ENCODE results near the gene FMN1.

FMN1 gene

GRCh38 chr15:33154351-33155166, 40.0 kb downstream of the FMN1 start:
- DNase-seq (ENCODE audit: low read depth), result no peak

GRCh38 chr15:33153548-33153947, 41.0 kb downstream of the FMN1 start:
- DNase-seq (ENCODE audit: low read depth), result no peak

GRCh38 chr15:33152502-33153109, 41.9 kb downstream of the FMN1 start:
- DNase-seq (ENCODE audit: low read depth), result no peak

GRCh38 chr15:33150971-33151370, 43.5 kb downstream of the FMN1 start:
- no peak for DNase-seq (ENCODE audit: low read depth)

- no peak for DNase-seq (ENCODE audit: low read depth)
Measured at GRCh38 chr15:33150431-33150941, 44.0 kb downstream of the FMN1 start.

- no peak for DNase-seq (ENCODE audit: low read depth)
Measured at GRCh38 chr15:33149919-33150318, 44.6 kb downstream of the FMN1 start.

- no peak for DNase-seq (ENCODE audit: low read depth)
Measured at GRCh38 chr15:33148129-33148751, 46.3 kb downstream of the FMN1 start.

GRCh38 chr15:33146051-33146450, 48.5 kb downstream of the FMN1 start:
- no peak for DNase-seq (ENCODE audit: low read depth)

GRCh38 chr15:33145447-33145846, 49.1 kb downstream of the FMN1 start:
- DNase-seq (ENCODE audit: low read depth), result no peak

GRCh38 chr15:33142708-33143107, 51.8 kb downstream of the FMN1 start:
- no peak for DNase-seq (ENCODE audit: low read depth)

- DNase-seq (ENCODE audit: low read depth), result no peak
Measured at GRCh38 chr15:33138000-33138399, 56.5 kb downstream of the FMN1 start.

GRCh38 chr15:33137101-33137500, 57.4 kb downstream of the FMN1 start:
- DNase-seq (ENCODE audit: low read depth), result no peak

- no peak for DNase-seq (ENCODE audit: low read depth)
Measured at GRCh38 chr15:33136353-33136752, 58.2 kb downstream of the FMN1 start.

- DNase-seq (ENCODE audit: low read depth), result no peak
Measured at GRCh38 chr15:33135355-33135781, 59.1 kb downstream of the FMN1 start.

GRCh38 chr15:33132722-33133345, 61.7 kb downstream of the FMN1 start:
- DNase-seq (ENCODE audit: low read depth), result no peak

- no peak for DNase-seq (ENCODE audit: low read depth)
Measured at GRCh38 chr15:33132233-33132580, 62.3 kb downstream of the FMN1 start.

GRCh38 chr15:33131552-33132232, 62.8 kb downstream of the FMN1 start:
- DNase-seq (ENCODE audit: low read depth), result no peak

- peak; percentile 29 for DNase-seq (ENCODE audit: low read depth)
Measured at GRCh38 chr15:33126559-33127290, 67.8 kb downstream of the FMN1 start.

- DNase-seq (ENCODE audit: low read depth), result no peak
Measured at GRCh38 chr15:33125894-33126537, 68.5 kb downstream of the FMN1 start.

GRCh38 chr15:33124811-33125210, 69.7 kb downstream of the FMN1 start:
- DNase-seq (ENCODE audit: low read depth), result no peak

GRCh38 chr15:33124279-33124678, 70.2 kb downstream of the FMN1 start:
- DNase-seq (ENCODE audit: low read depth), result no peak

Measured in T follicular helper cell (primary cell).